Tibial artery (tissue), 4 donors: Measurements from ENCODE around the gene GUK1.
A peak's percentile ranks its signal among the peaks of the same experiment; 100 is the strongest.

Experiments
- DNase-seq, 2 donors: peaks; one replicate each; pipeline ENCODE4 v3.0.0-alpha.2; 2019
- H3K27ac ChIP-seq, 2 donors: fragments of 200-600 bp; sonication (generic) in 1 of 2; 1 replicate in 1 of 2; 2 replicates in 1 of 2; pipeline ENCODE4 v1.5.1; 2018 to 2019; ENCODE audit warnings: mild to moderate bottlenecking in 1 of 2
- H3K27me3 ChIP-seq, 2 donors: fragments of 200-600 bp; sonication (generic) in 1 of 2; one replicate each; pipeline versions ENCODE4 v1.5.1 to v1.6.0; 2016 to 2019
- H3K36me3 ChIP-seq, 3 donors: fragments of 200-600 bp; sonication (generic) in 2 of 3; one replicate each; pipeline ENCODE4 v1.5.1; 2016 to 2019; ENCODE audit warnings: mild to moderate bottlenecking in 2 of 3
- H3K4me1 ChIP-seq, 4 donors: fragments of 200-600 bp; sonication (generic) in 2 of 4; 1 replicate in 3 of 4; 2 replicates in 1 of 4; pipeline ENCODE4 v1.5.1; 2016 to 2019
- H3K4me3 ChIP-seq, 2 donors: fragments of 200-600 bp; sonication (generic) in 1 of 2; 1 replicate in 1 of 2; 2 replicates in 1 of 2; pipeline ENCODE4 v1.5.1; 2018 to 2019; ENCODE audit warnings: mild to moderate bottlenecking in 2 of 2
- H3K9me3 ChIP-seq, 3 donors: fragments of 200-600 bp; sonication (generic) in 1 of 3; one replicate each; pipeline ENCODE4 v1.5.1; 2016 to 2019
- intact Hi-C: fragments of 100-400 bp; cut with DNase I; formaldehyde crosslinking; loops from one replicate; pipeline ENCODE4 v1.15.0; 2023; ENCODE audit warnings: low total_unique reads
- TF ChIP-seq, protein P1 (sequence below), 2 experiments: fragments of 200-600 bp in 1 of 2; fragments of 450-650 bp in 1 of 2; IDR thresholded peaks; one replicate each; pipeline ENCODE4 v1.5.1; 2017 to 2019; ENCODE audit warnings: antibody characterized with exemption in 2 of 2, mild to moderate bottlenecking in 1 of 2, moderate library complexity in 1 of 2

The GUK1 gene

DNA sequence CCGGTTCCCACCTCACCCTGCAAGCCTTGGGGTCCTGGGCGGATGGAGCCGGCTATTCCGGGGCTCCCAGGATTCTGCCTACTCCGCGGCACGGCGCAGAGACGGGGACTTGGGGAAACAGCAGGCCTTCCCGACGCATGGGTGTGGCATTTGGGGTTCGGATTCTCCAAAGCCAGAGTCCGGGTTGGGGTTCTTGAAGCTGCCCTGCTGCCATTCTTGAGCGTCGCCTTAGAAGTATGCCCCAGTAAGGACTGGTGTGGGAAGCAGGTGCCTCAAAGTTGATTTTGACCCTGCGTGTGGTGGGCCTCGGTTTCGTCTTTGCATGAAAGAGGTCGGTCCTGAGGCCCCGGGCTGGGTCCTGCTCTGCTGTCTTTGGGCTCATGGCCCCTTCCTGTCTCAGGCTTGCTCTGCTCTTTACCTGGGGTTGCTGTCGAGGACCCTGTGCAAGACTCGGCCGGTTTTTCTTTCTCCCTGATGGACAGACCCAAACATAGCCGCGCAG, 696 bp downstream of the GUK1 start:
- H3K9me3 ChIP-seq, result no peaks in the 10 kb centered on the region
- H3K4me3 ChIP-seq, result peak overlapping the region; percentile 98
- peak overlapping the region; percentile 97 to 99 for H3K27ac ChIP-seq
- TF ChIP-seq, protein P1, sequence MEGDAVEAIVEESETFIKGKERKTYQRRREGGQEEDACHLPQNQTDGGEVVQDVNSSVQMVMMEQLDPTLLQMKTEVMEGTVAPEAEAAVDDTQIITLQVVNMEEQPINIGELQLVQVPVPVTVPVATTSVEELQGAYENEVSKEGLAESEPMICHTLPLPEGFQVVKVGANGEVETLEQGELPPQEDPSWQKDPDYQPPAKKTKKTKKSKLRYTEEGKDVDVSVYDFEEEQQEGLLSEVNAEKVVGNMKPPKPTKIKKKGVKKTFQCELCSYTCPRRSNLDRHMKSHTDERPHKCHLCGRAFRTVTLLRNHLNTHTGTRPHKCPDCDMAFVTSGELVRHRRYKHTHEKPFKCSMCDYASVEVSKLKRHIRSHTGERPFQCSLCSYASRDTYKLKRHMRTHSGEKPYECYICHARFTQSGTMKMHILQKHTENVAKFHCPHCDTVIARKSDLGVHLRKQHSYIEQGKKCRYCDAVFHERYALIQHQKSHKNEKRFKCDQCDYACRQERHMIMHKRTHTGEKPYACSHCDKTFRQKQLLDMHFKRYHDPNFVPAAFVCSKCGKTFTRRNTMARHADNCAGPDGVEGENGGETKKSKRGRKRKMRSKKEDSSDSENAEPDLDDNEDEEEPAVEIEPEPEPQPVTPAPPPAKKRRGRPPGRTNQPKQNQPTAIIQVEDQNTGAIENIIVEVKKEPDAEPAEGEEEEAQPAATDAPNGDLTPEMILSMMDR (IDR thresholded peaks at IDR 0.05), result no peak
- DNase-seq, result no peak
- H3K4me1 ChIP-seq, result peaks cover 0 to 50% (median 40%) of the 10 kb centered on the region in 4 donors
- H3K36me3 ChIP-seq, result peaks cover 0 to 6% (median 6%) of the 10 kb centered on the region in 3 donors
- H3K27me3 ChIP-seq, result no peaks in the 10 kb centered on the region
- intact Hi-C loops, result loop anchor here (2.0 kb wide), 1 partner anchor 24 kb away; the partner anchor contains the start of gene IBA57

DNA sequence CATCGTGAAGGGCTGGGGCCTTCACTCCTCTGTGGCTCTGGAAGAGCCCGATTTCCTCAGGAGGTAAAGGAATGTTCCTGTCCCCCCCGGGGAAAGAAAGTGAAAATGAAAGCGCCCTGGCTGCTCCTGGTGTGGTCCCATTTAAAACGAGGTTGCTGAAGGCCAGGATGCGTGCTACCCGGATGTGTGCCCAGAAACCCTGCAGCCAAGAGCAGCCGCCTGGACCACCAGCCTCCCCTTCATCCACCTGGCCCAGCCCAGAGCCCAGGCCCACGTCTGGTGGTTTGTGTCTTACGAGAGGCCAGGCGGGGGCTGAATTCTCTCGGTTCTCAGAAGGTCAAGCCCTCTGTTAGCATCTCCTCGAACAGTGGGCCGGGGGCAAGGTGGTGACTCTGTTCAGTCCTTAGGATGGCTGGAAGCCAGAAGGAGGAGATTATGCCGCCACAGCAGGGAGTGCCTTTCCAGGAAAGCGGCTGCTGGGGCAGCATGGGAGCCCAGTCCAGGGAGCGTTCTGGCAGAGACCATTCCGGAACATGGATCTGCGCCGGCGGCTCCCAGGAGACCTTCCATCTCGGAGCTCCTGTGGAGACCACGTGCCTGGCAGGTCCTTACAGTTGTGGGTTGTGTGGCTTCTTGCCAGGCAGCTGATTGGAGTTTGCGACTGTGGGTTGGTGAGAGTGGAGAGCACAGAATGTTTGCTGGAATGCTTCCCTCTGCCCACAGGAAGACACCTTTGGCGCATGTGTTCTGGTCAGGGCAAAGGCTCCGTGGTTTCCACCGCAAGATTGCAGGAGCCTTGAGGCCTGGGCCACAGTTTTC, 1.4 kb downstream of the GUK1 start:
- Histone ChIP-seq H3K4me1 (peaks cover 0 to 50% (median 40%) of the 10 kb centered on the region in 4 donors), H3K27me3 (no peaks in the 10 kb centered on the region), H3K9me3 (no peaks in the 10 kb centered on the region), H3K36me3 (peaks cover 4 to 13% (median 12%) of the 10 kb centered on the region in 3 donors), H3K27ac (peak overlapping the region; percentile 97 to 99), H3K4me3 (peak overlapping the region; percentile 98)
- peak in 1 of 2 donors; percentile 68 for DNase-seq
- TF ChIP-seq, protein P1 (IDR thresholded peaks at IDR 0.05), result no peak
- intact Hi-C loops, result loop anchor here (2.0 kb wide), 1 partner anchor 23 kb away; the partner anchor contains the start of gene IBA57

GRCh38 chr1:228142155-228142691, 2.1 kb downstream of the GUK1 start:
- TF ChIP-seq, protein P1 (IDR thresholded peaks at IDR 0.05), result no peak
- H3K9me3 ChIP-seq, result no peaks in the 10 kb centered on the region
- H3K4me1 ChIP-seq, result peaks cover 0 to 50% (median 40%) of the 10 kb centered on the region in 4 donors
- no peaks in the 10 kb centered on the region for H3K27me3 ChIP-seq
- H3K4me3 ChIP-seq, result peak overlapping the region; percentile 98
- H3K36me3 ChIP-seq, result peaks cover 12 to 21% (median 20%) of the 10 kb centered on the region in 3 donors
- DNase-seq, result peak in 1 of 2 donors; percentile 66
- intact Hi-C loops, result no loop called here
- peak overlapping the region in 1 of 2 donors; percentile 99 for H3K27ac ChIP-seq

GRCh38 chr1:228142701-228143136, 2.6 kb downstream of the GUK1 start:
- Histone ChIP-seq H3K4me3 (no peak overlapping the region), H3K27me3 (no peaks in the 10 kb centered on the region), H3K9me3 (no peaks in the 10 kb centered on the region), H3K27ac (no peak overlapping the region), H3K4me1 (peaks cover 0 to 50% (median 40%) of the 10 kb centered on the region in 4 donors), H3K36me3 (peaks cover 17 to 26% (median 25%) of the 10 kb centered on the region in 3 donors)
- intact Hi-C loops, result no loop called here
- DNase-seq, result no peak
- TF ChIP-seq, protein P1 (IDR thresholded peaks at IDR 0.05), result no peak

- Histone ChIP-seq H3K4me1 (peaks cover 0 to 51% (median 40%) of the 10 kb centered on the region in 4 donors), H3K27me3 (no peaks in the 10 kb centered on the region), H3K9me3 (no peaks in the 10 kb centered on the region), H3K27ac (no peak overlapping the region), H3K4me3 (no peak overlapping the region), H3K36me3 (peaks cover 22 to 34% (median 33%) of the 10 kb centered on the region in 3 donors)
- no peak for DNase-seq
- TF ChIP-seq, protein P1 (IDR thresholded peaks at IDR 0.05), result no peak
- intact Hi-C loops, result no loop called here
Measured at GRCh38 chr1:228143480-228144192, 3.6 kb downstream of the GUK1 start.
